Measurements from ENCODE around the gene KRTAP10-1. TPM values are rescaled to one million over a fixed set of nuclear protein-coding genes. Genes with fewer than 3 reads are reported as not detected.

KRTAP10-1 gene
- total RNA-seq, 1 experiment from 2014 or later, result not detected

DNA sequence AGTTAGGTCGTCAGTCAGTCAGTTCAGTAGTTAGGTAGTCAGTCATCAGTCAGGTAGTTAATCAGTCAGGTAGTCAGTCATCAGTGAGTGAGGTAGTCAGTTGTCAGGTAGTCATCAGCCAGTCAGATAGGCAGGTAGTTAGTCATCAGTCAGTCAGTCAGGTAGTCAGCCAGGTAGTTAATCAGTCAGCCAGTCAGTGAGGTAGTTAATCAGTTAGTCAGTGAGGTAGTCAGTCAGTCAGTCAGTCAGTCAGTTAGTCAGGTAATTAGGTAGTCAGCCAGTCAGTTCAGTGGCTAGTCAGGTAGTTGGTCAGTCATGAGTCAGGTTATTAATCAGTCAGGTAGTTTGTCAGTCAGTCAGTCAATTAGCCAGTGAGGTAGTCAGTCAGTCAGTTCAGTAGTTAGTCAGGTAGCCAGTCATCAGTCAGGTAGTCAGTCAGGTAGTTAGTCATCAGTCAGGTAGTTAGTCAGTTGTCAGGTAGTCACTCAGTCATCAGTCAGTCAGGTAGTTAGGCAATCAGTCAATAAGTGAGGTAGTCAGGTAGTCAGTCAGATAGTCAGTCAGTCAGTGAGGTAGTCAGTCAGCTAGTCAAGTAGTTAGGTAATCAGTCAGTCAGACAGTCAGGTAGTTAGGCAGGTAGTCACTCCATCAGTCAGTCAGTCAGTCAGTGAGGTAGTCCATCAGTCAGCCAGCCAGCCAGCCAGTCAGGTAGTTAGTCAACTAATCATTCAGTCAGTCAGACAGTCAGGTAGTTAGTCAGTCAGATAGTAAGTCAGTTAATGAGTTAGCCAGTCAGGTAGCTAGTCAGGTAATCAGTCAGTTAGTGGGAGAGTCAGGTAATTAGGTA, 16.2 kb downstream of the KRTAP10-1 start:
- POLR2A ChIA-PET, result no interaction called here
- Histone ChIP-seq H3K4me3 (ENCODE audit: low read depth, low read length) (no peak overlapping the region), H3K9me3 (peaks cover 14% of the 10 kb centered on the region), H3K4me1 (peaks cover 7% of the 10 kb centered on the region; the same call in 1 of the 2 replicates), H3K36me3 (ENCODE audit: control insufficient read depth, insufficient read depth, low read length) (no peaks in the 10 kb centered on the region), H3K27me3 (replicated peaks; ENCODE audit: control insufficient read depth, insufficient read depth, low read length) (no peaks in the 10 kb centered on the region)
- DNase-seq, result no peak
- CTCF ChIA-PET, result no interaction called here
- no peak overlapping the region for H3K4me3 Mint-ChIP-seq (ENCODE audit: unreplicated experiment)
- BruUV-seq (replicated peaks), result no TSS peak
- H3K36me3 Mint-ChIP-seq (ENCODE audit: insufficient read depth, unreplicated experiment), result no peaks in the 10 kb centered on the region
- intact Hi-C loops (cut with micrococcal nuclease; ENCODE audit: unreplicated experiment), result no loop called here
- H3K27me3 Mint-ChIP-seq (ENCODE audit: insufficient read depth, unreplicated experiment), result no peaks in the 10 kb centered on the region
- H3K9me3 Mint-ChIP-seq (ENCODE audit: unreplicated experiment), result no peaks in the 10 kb centered on the region
- no peak overlapping the region for H3K27ac Mint-ChIP-seq (ENCODE audit: unreplicated experiment)
- peaks cover 7% of the 10 kb centered on the region for H3K4me1 Mint-ChIP-seq (ENCODE audit: low read depth, unreplicated experiment)
- TF ChIP-seq, protein P1, sequence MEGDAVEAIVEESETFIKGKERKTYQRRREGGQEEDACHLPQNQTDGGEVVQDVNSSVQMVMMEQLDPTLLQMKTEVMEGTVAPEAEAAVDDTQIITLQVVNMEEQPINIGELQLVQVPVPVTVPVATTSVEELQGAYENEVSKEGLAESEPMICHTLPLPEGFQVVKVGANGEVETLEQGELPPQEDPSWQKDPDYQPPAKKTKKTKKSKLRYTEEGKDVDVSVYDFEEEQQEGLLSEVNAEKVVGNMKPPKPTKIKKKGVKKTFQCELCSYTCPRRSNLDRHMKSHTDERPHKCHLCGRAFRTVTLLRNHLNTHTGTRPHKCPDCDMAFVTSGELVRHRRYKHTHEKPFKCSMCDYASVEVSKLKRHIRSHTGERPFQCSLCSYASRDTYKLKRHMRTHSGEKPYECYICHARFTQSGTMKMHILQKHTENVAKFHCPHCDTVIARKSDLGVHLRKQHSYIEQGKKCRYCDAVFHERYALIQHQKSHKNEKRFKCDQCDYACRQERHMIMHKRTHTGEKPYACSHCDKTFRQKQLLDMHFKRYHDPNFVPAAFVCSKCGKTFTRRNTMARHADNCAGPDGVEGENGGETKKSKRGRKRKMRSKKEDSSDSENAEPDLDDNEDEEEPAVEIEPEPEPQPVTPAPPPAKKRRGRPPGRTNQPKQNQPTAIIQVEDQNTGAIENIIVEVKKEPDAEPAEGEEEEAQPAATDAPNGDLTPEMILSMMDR (IDR thresholded peaks at IDR 0.05; ENCODE audit: insufficient read depth in 1 of 2, low read depth in 1 of 2, low read length in 1 of 2, severe bottlenecking in 1 of 2, unreplicated experiment in 1 of 2), result no peak

DNA sequence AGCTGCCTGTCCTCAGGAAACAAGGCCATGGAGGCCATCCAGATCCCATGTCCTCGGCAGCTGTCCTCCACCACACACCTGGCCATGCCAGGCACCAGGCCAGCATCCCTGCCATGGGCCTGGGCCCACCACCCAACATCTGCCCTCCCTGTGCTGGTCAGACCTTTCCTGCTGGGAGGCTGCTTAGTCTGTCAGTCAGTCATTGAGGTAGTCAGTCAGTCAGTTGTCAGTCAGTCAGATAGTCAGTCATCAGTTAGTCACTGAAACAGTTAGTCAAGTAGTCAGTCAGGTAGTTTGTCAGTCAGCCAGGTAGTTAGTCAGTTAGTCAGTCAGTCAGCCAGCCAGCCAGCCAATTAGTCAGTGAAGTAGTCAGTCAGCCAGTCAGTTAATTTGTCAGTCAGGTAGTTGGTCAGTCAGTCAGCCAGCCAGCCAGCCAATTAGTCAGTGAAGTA, 17.2 kb downstream of the KRTAP10-1 start:
- H3K4me3 ChIP-seq (ENCODE audit: low read depth, low read length), result no peak overlapping the region
- H3K4me1 ChIP-seq, result peaks cover 7% of the 10 kb centered on the region; the same call in 1 of the 2 replicates
- peaks cover 5% of the 10 kb centered on the region for H3K9me3 Mint-ChIP-seq (ENCODE audit: unreplicated experiment)
- H3K36me3 Mint-ChIP-seq (ENCODE audit: insufficient read depth, unreplicated experiment), result no peaks in the 10 kb centered on the region
- BruUV-seq (replicated peaks), result no TSS peak
- POLR2A ChIA-PET, result no interaction called here
- H3K9me3 ChIP-seq, result peaks cover 14% of the 10 kb centered on the region
- no peaks in the 10 kb centered on the region for H3K27me3 ChIP-seq (replicated peaks; ENCODE audit: control insufficient read depth, insufficient read depth, low read length)
- DNase-seq, result no peak
- H3K27ac Mint-ChIP-seq (ENCODE audit: unreplicated experiment), result no peak overlapping the region
- TF ChIP-seq, protein P1 (IDR thresholded peaks at IDR 0.05; ENCODE audit: insufficient read depth in 1 of 2, low read depth in 1 of 2, low read length in 1 of 2, severe bottlenecking in 1 of 2, unreplicated experiment in 1 of 2), result no peak
- no peak overlapping the region for H3K4me3 Mint-ChIP-seq (ENCODE audit: unreplicated experiment)
- H3K36me3 ChIP-seq (ENCODE audit: control insufficient read depth, insufficient read depth, low read length), result no peaks in the 10 kb centered on the region
- CTCF ChIA-PET, result no interaction called here
- intact Hi-C loops (cut with micrococcal nuclease; ENCODE audit: unreplicated experiment), result no loop called here
- H3K27me3 Mint-ChIP-seq (ENCODE audit: insufficient read depth, unreplicated experiment), result no peaks in the 10 kb centered on the region
- peaks cover 10% of the 10 kb centered on the region for H3K4me1 Mint-ChIP-seq (ENCODE audit: low read depth, unreplicated experiment)

- intact Hi-C loops (cut with micrococcal nuclease; ENCODE audit: unreplicated experiment), result no loop called here
- POLR2A ChIA-PET, result no interaction called here
- Mint-ChIP-seq H3K9me3 (ENCODE audit: unreplicated experiment) (peaks cover 11% of the 10 kb centered on the region), H3K27me3 (ENCODE audit: insufficient read depth, unreplicated experiment) (no peaks in the 10 kb centered on the region), H3K4me1 (ENCODE audit: low read depth, unreplicated experiment) (peaks cover 12% of the 10 kb centered on the region), H3K27ac (ENCODE audit: unreplicated experiment) (no peak overlapping the region), H3K36me3 (ENCODE audit: insufficient read depth, unreplicated experiment) (no peaks in the 10 kb centered on the region), H3K4me3 (ENCODE audit: unreplicated experiment) (no peak overlapping the region)
- TF ChIP-seq, protein P1 (IDR thresholded peaks at IDR 0.05; ENCODE audit: insufficient read depth in 1 of 2, low read depth in 1 of 2, low read length in 1 of 2, severe bottlenecking in 1 of 2, unreplicated experiment in 1 of 2), result no peak
- no peak overlapping the region for H3K4me3 ChIP-seq (ENCODE audit: low read depth, low read length)
- peaks cover 14% of the 10 kb centered on the region for H3K9me3 ChIP-seq
- H3K4me1 ChIP-seq, result peaks cover 7% of the 10 kb centered on the region; the same call in 1 of the 2 replicates
- no peaks in the 10 kb centered on the region for H3K27me3 ChIP-seq (replicated peaks; ENCODE audit: control insufficient read depth, insufficient read depth, low read length)
- CTCF ChIA-PET, result no interaction called here
- DNase-seq, result no peak
- H3K36me3 ChIP-seq (ENCODE audit: control insufficient read depth, insufficient read depth, low read length), result no peaks in the 10 kb centered on the region
- BruUV-seq (replicated peaks), result no TSS peak
These were observed 17.9 kb downstream of the KRTAP10-1 start for GRCh38 chr21:44521928-44522752.
